OCI-LY7 (cell line): ENCODE data around the gene PLK5. TPM values are rescaled to one million over a fixed set of nuclear protein-coding genes. Genes with fewer than 3 reads are reported as not detected.

ENCODE experiments used
- BruUV-seq: library from RNA; stranded (reverse); fragments of 400-500 nt; replicated peaks from 2 replicates; lab custom pipeline; 2021; lab: Mats Ljungman, UMichigan
- CTCF ChIA-PET: fragments of 300-600 bp; sonication (Branson Sonifier 250); formaldehyde crosslinking; loops from one replicate; lab custom pipeline; 2022; ENCODE audit warnings: antibody characterized with exemption; ENCODE audit not compliant: unreplicated experiment; lab: Charles Lee
- POLR2A ChIA-PET: fragments of 300-600 bp; sonication (Branson Sonifier 250); formaldehyde crosslinking; loops from one replicate; lab custom pipeline; 2022; ENCODE audit warnings: antibody characterized with exemption; lab: Charles Lee
- DNase-seq: peaks from one replicate; pipeline ENCODE4 v3.0.0-alpha.2; 2015; ENCODE audit warnings: low spot score
- H2AFZ ChIP-seq: fragments of 200-600 bp; sonication (generic), shearing (Covaris generic); 2 replicates; pipeline ENCODE4 v1.6.1; 2014; ENCODE audit warnings: mild to moderate bottlenecking, antibody characterized with exemption, low read length, moderate library complexity
- H3K27ac ChIP-seq: fragments of 200-600 bp; sonication (generic); 2 replicates; pipeline ENCODE4 v1.5.1; 2014; ENCODE audit warnings: mixed run types, low read depth, mild to moderate bottlenecking, moderate library complexity, low read length, inconsistent platforms; ENCODE audit not compliant: poor library complexity, severe bottlenecking
- H3K36me3 ChIP-seq: fragments of 200-600 bp; sonication (generic); 2 replicates; pipeline ENCODE4 v1.6.1; 2014; ENCODE audit warnings: mild to moderate bottlenecking, antibody characterized with exemption, low read length, moderate library complexity, mixed read lengths; ENCODE audit not compliant: insufficient read depth
- H3K4me1 ChIP-seq: fragments of 200-600 bp; sonication (generic); 2 replicates; pipeline ENCODE4 v1.5.1; 2014; ENCODE audit warnings: mild to moderate bottlenecking, low read length; ENCODE audit not compliant: insufficient read depth, poor library complexity, severe bottlenecking
- H3K4me2 ChIP-seq: fragments of 200-600 bp; sonication (generic); 2 replicates; pipeline ENCODE4 v1.6.1; 2014; ENCODE audit warnings: mild to moderate bottlenecking, low read length
- H3K4me3 ChIP-seq: fragments of 200-600 bp; sonication (generic); 2 replicates; pipeline ENCODE4 v1.5.1; 2014; ENCODE audit warnings: mild to moderate bottlenecking, low read depth, low read length; ENCODE audit not compliant: poor library complexity, severe bottlenecking
- H3K79me2 ChIP-seq: fragments of 200-600 bp; sonication (generic); 2 replicates; pipeline ENCODE4 v1.6.1; 2016; ENCODE audit warnings: low read depth, mild to moderate bottlenecking, low read length, moderate library complexity, mixed read lengths; ENCODE audit not compliant: insufficient read depth
- H3K9me2 ChIP-seq: fragments of 200-600 bp; sonication (generic); 2 replicates; pipeline ENCODE4 v1.6.1; 2016; ENCODE audit warnings: mild to moderate bottlenecking, low read length, mixed read lengths; ENCODE audit not compliant: insufficient read depth
- H3K9me3 ChIP-seq: fragments of 200-600 bp; sonication (generic); 2 replicates; pipeline ENCODE4 v1.6.1; 2014; ENCODE audit warnings: mild to moderate bottlenecking, mixed run types, low read length, mixed read lengths
- H4K20me1 ChIP-seq: fragments of 200-600 bp; sonication (generic); 2 replicates; pipeline ENCODE4 v1.6.1; 2014; ENCODE audit warnings: mild to moderate bottlenecking, antibody characterized with exemption, low read length, moderate library complexity, mixed read lengths; ENCODE audit not compliant: insufficient read depth
- CTCF ChIP-seq: fragments of 200-600 bp; sonication (generic); conservative IDR thresholded peaks from 2 replicates; pipeline ENCODE4 v1.5.1; 2014; ENCODE audit warnings: mild to moderate bottlenecking, antibody characterized with exemption, low read length, moderate library complexity, mixed read lengths
- EZH2phosphoT487 ChIP-seq: fragments of 200-600 bp; sonication (generic); IDR thresholded peaks from 2 replicates; pipeline ENCODE4 v1.6.1; 2018; ENCODE audit warnings: low read depth, borderline replicate concordance, mild to moderate bottlenecking, mixed run types, antibody characterized with exemption, low read length, moderate library complexity, mixed read lengths
- intact Hi-C: fragments of 100-400 bp; cut with micrococcal nuclease; formaldehyde crosslinking; loops from one replicate; pipeline ENCODE4 v1.10.0; 2022; ENCODE audit not compliant: unreplicated experiment
- total RNA-seq, 2 experiments: library from RNA; depleted of rRNA in 1 of 2; stranded (reverse); fragments of >200 nt in 1 of 2; shearing (Covaris generic) in 1 of 2; gene quantifications; 2 replicates each; pipeline ENCODE4 v1.2.3, GENCODE V29; 2014 to 2022

Gene PLK5
- total RNA-seq, 2 experiments from 2014 or later = 0.17 TPM; not detected in 1

GRCh38 chr19:1483979-1484428 lies 39.9 kb upstream of the PLK5 start:
- no peaks in the 10 kb centered on the region for H4K20me1 ChIP-seq
- H3K27ac ChIP-seq = no peak overlapping the region
- TF ChIP-seq CTCF (no peak), EZH2phosphoT487 (no peak)
- CTCF ChIA-PET = no interaction called here
- intact Hi-C loops = no loop called here
- no peak for DNase-seq
- H2AFZ ChIP-seq = no peak overlapping the region
- peaks cover 6% of the 10 kb centered on the region for H3K4me1 ChIP-seq
- H3K9me2 ChIP-seq = no peaks in the 10 kb centered on the region
- no peaks in the 10 kb centered on the region for H3K79me2 ChIP-seq
- BruUV-seq = no TSS peak
- no peaks in the 10 kb centered on the region for H3K9me3 ChIP-seq
- no peaks in the 10 kb centered on the region for H3K36me3 ChIP-seq
- no peak overlapping the region for H3K4me2 ChIP-seq
- POLR2A ChIA-PET = no interaction called here
- H3K4me3 ChIP-seq = no peak overlapping the region

- H3K9me2 ChIP-seq = no peaks in the 10 kb centered on the region
- no peak overlapping the region for H3K4me3 ChIP-seq
- TF ChIP-seq CTCF (no peak), EZH2phosphoT487 (no peak)
- H3K4me1 ChIP-seq = peaks cover 16% of the 10 kb centered on the region
- no peaks in the 10 kb centered on the region for H4K20me1 ChIP-seq
- H3K4me2 ChIP-seq = no peak overlapping the region
- no peak overlapping the region for H3K27ac ChIP-seq
- H3K79me2 ChIP-seq = no peaks in the 10 kb centered on the region
- POLR2A ChIA-PET = no interaction called here
- DNase-seq = no peak
- intact Hi-C loops = no loop called here
- no TSS peak for BruUV-seq
- H2AFZ ChIP-seq = no peak overlapping the region
- CTCF ChIA-PET = no interaction called here
- H3K36me3 ChIP-seq = no peaks in the 10 kb centered on the region
- no peaks in the 10 kb centered on the region for H3K9me3 ChIP-seq
Measured at GRCh38 chr19:1486720-1487575, 36.9 kb upstream of the PLK5 start.
